Lung (tissue), 12 donors: ENCODE measurements around the gene ALG3. TPM values are rescaled to one million over a fixed set of nuclear protein-coding genes. Genes with fewer than 3 reads are reported as not detected.

Experiments used
- ATAC-seq: fragments of 200-7000 bp; cut with Tn5 transposase; one replicate; pipeline ENCODE4 v1.9.1; 2020; ENCODE audit warnings: moderate number of reproducible peaks; ENCODE audit not compliant: insufficient read depth, low FRiP score
- DNase-seq, 3 donors: peaks; one replicate each; pipeline ENCODE4 v3.0.0-alpha.2; 2013 to 2017
- H3K27ac ChIP-seq, 2 donors: one replicate each; pipeline ENCODE4 v1.5.1; 2013; ENCODE audit warnings: mild to moderate bottlenecking in 2 of 2, moderate library complexity in 2 of 2, control low read depth in 1 of 2, inconsistent platforms in 1 of 2, low read depth in 1 of 2, low read length in 1 of 2
- H3K27me3 ChIP-seq, 3 donors: one replicate each; pipeline ENCODE4 v1.5.1; 2013; ENCODE audit warnings: low read length in 2 of 3; ENCODE audit not compliant: control insufficient read depth in 3 of 3, insufficient read depth in 3 of 3
- H3K36me3 ChIP-seq, 4 donors: one replicate each; pipeline ENCODE4 v1.5.1; 2013; ENCODE audit warnings: low read length in 4 of 4, mild to moderate bottlenecking in 1 of 4, moderate library complexity in 1 of 4; ENCODE audit not compliant: control insufficient read depth in 4 of 4, insufficient read depth in 4 of 4
- H3K4me1 ChIP-seq, 5 donors: one replicate each; pipeline ENCODE4 v1.5.1; 2013; ENCODE audit warnings: low read length in 5 of 5, mild to moderate bottlenecking in 2 of 5, moderate library complexity in 1 of 5; ENCODE audit not compliant: control insufficient read depth in 5 of 5, insufficient read depth in 5 of 5
- H3K4me3 ChIP-seq: one replicate; pipeline ENCODE4 v1.5.1; 2013; ENCODE audit warnings: mild to moderate bottlenecking, control low read depth, moderate library complexity
- H3K9ac ChIP-seq, 2 donors: one replicate each; pipeline ENCODE4 v1.5.1; 2013; ENCODE audit warnings: low read length in 2 of 2, control low read depth in 1 of 2; ENCODE audit not compliant: insufficient read depth in 1 of 2
- H3K9me3 ChIP-seq, 4 donors: one replicate each; pipeline ENCODE4 v1.5.1; 2013; ENCODE audit warnings: low read length in 3 of 4, mild to moderate bottlenecking in 1 of 4, moderate library complexity in 1 of 4; ENCODE audit not compliant: control insufficient read depth in 4 of 4, insufficient read depth in 3 of 4
- WGBS, 2 donors: extraction: QIAGEN DNeasy Blood & Tissue Kit; methylation state at CpG; one replicate each; pipeline ENCODE4 v1.1.7; 2013; 5-methylcytosine and 5-hydroxymethylcytosine counted together
- polyA plus RNA-seq, 2 donors: library from polyadenylated mRNA; stranded (reverse); fragments of 200-250 nt; gene quantifications; one replicate each; pipeline ENCODE4 v1.2.1, GENCODE V29; 2013
- total RNA-seq, 2 donors: library from RNA; depleted of rRNA in 1 of 2; stranded (reverse); fragments of >200 nt in 1 of 2; gene quantifications; one replicate each; pipeline ENCODE4 v1.2.1, GENCODE V29; 2014 to 2021
- TF ChIP-seq, protein P1 (sequence below): IDR thresholded peaks from 2 replicates; pipeline ENCODE4 v1.5.1; 2012; ENCODE audit warnings: mild to moderate bottlenecking; ENCODE audit errors: control extremely low read depth, extremely low read depth
- donor health status: control.
- donor health status: control.
- donor health status: Bipolar disorder and iron deficiency.
- donor health status: healthy.
- donor health status: DM: yes; HTN: yes; CAD: no.

The ALG3 gene
- total and polyA plus RNA-seq, 4 donors: 24.7 to 68.0 (median 43.5) TPM

DNA sequence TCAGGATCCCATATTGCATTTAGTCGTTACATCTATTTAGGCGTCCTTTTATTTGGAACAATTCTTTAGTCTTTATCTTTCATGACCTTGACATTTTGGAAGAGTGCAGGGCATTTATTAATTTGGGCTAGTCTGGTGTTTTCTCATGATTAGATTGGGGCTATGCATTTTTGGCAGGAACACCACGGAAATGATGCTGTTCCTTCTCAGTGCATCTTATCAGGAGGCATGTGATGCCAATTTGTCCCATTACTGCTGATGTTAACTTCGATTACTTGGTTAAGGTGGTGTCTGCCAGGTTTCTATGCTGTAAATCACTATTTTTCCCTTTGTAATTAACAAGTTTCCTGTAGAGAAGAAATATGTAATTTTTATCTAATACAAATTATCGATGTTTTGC, 37.5 kb downstream of the ALG3 start:
- 86% methylated on average over 5 of the region's 5 CpGs for WGBS, 2 donors
- no peaks in the 10 kb centered on the region for H3K36me3 ChIP-seq
- no peak overlapping the region for H3K4me3 ChIP-seq
- TF ChIP-seq, protein P1, sequence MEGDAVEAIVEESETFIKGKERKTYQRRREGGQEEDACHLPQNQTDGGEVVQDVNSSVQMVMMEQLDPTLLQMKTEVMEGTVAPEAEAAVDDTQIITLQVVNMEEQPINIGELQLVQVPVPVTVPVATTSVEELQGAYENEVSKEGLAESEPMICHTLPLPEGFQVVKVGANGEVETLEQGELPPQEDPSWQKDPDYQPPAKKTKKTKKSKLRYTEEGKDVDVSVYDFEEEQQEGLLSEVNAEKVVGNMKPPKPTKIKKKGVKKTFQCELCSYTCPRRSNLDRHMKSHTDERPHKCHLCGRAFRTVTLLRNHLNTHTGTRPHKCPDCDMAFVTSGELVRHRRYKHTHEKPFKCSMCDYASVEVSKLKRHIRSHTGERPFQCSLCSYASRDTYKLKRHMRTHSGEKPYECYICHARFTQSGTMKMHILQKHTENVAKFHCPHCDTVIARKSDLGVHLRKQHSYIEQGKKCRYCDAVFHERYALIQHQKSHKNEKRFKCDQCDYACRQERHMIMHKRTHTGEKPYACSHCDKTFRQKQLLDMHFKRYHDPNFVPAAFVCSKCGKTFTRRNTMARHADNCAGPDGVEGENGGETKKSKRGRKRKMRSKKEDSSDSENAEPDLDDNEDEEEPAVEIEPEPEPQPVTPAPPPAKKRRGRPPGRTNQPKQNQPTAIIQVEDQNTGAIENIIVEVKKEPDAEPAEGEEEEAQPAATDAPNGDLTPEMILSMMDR: no peak
- DNase-seq (no peak), ATAC-seq (no peak)
- H3K4me1 ChIP-seq: peaks cover 0 to 2% (median 0%) of the 10 kb centered on the region in 5 donors
- no peak overlapping the region for H3K9ac ChIP-seq
- H3K27me3 ChIP-seq: no peaks in the 10 kb centered on the region
- H3K27ac ChIP-seq: no peak overlapping the region
- H3K9me3 ChIP-seq: no peaks in the 10 kb centered on the region

GRCh38 chr3:184209146-184209923, 39.4 kb downstream of the ALG3 start:
- no peak for DNase-seq
- Histone ChIP-seq H3K4me3 (no peak overlapping the region), H3K9ac (no peak overlapping the region), H3K27me3 (peaks cover 0 to 3% (median 0%) of the 10 kb centered on the region in 3 donors), H3K4me1 (no peaks in the 10 kb centered on the region), H3K36me3 (no peaks in the 10 kb centered on the region), H3K9me3 (no peaks in the 10 kb centered on the region), H3K27ac (no peak overlapping the region)
- no peak for ATAC-seq
- 57 to 78% methylated on average over 11 of the region's 11 CpGs for WGBS, 2 donors
- TF ChIP-seq, protein P1: no peak

- TF ChIP-seq, protein P1: no peak
- Histone ChIP-seq H3K27me3 (peaks cover 0 to 3% (median 0%) of the 10 kb centered on the region in 3 donors), H3K36me3 (no peaks in the 10 kb centered on the region), H3K4me3 (no peak overlapping the region), H3K27ac (no peak overlapping the region), H3K9ac (no peak overlapping the region), H3K4me1 (no peaks in the 10 kb centered on the region), H3K9me3 (no peaks in the 10 kb centered on the region)
- WGBS, 2 donors: 78 to 84% methylated on average over 8 of the region's 8 CpGs
- no peak for ATAC-seq
- no peak for DNase-seq
Observed at GRCh38 chr3:184203526-184203925, 45.2 kb downstream of the ALG3 start.

DNA sequence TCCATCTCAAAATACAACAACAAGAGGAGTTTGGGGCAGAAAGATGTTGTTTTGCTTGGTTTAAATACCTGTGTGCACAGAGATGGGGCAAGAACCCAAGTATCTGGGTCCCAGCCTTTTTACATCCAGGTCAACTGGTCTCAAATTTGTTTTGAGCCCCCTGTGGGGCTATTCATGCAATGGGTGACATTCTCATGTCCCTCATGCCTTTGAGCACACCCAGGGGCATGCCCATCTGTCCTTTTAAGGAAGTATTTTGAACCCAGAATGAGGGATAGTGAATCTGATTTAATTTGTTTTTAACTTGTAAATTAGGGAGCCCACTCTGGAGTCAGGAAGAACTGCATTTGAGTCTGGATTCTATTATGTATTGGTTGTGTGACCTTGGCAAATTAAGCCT, 47.9 kb downstream of the ALG3 start:
- no peak overlapping the region for H3K27ac ChIP-seq
- H3K36me3 ChIP-seq: peaks cover 0 to 10% (median 3%) of the 10 kb centered on the region in 4 donors
- no peaks in the 10 kb centered on the region for H3K4me1 ChIP-seq
- no peak for DNase-seq
- TF ChIP-seq, protein P1: no peak
- H3K9me3 ChIP-seq: no peaks in the 10 kb centered on the region
- H3K4me3 ChIP-seq: no peak overlapping the region
- H3K9ac ChIP-seq: no peak overlapping the region
- ATAC-seq: no peak
- peaks cover 0 to 3% (median 0%) of the 10 kb centered on the region in 3 donors for H3K27me3 ChIP-seq
